ENCODE measurements around the gene ANKRD13D.

- TF ChIP-seq, protein P1, sequence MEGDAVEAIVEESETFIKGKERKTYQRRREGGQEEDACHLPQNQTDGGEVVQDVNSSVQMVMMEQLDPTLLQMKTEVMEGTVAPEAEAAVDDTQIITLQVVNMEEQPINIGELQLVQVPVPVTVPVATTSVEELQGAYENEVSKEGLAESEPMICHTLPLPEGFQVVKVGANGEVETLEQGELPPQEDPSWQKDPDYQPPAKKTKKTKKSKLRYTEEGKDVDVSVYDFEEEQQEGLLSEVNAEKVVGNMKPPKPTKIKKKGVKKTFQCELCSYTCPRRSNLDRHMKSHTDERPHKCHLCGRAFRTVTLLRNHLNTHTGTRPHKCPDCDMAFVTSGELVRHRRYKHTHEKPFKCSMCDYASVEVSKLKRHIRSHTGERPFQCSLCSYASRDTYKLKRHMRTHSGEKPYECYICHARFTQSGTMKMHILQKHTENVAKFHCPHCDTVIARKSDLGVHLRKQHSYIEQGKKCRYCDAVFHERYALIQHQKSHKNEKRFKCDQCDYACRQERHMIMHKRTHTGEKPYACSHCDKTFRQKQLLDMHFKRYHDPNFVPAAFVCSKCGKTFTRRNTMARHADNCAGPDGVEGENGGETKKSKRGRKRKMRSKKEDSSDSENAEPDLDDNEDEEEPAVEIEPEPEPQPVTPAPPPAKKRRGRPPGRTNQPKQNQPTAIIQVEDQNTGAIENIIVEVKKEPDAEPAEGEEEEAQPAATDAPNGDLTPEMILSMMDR (IDR thresholded peaks at IDR 0.05) = no peak
- no peak for TF ChIP-seq ZFX (IDR thresholded peaks at IDR 0.05; ENCODE audit: borderline replicate concordance)
Observed at GRCh38 chr11:67282155-67282875, 6.8 kb upstream of the ANKRD13D start.
